GM21360 (cell line): ENCODE results near the gene TBCC.
A peak's percentile ranks its signal among the peaks of the same experiment; 100 is the strongest.

Source experiments
- ATAC-seq: cut with Tn5 transposase; IDR thresholded peaks from one replicate; pipeline ENCODE4 v1.9.1; 2021; ENCODE audit warnings: mild to moderate bottlenecking, moderate library complexity; ENCODE audit not compliant: unreplicated experiment

TBCC gene

DNA sequence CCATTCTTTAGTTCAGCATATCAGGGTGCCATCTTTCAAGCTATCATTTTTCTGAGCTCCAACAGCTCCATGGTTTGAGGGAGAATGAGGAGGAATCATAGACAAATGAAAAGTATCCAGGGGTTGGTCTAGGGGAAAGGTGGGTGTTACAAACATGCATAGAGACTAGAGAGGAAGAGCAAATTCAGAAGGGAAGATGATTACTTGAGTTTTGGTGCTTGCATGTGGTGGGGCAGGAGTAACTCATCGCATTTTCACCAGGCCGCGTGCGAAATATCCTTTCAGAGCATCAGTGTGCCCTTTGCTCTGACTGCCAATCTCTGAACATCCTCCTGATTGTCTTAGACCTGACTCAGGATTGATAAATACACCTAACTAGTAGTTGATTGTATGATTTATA is 28.3 kb upstream of the TBCC start:
- no peak for ATAC-seq

DNA sequence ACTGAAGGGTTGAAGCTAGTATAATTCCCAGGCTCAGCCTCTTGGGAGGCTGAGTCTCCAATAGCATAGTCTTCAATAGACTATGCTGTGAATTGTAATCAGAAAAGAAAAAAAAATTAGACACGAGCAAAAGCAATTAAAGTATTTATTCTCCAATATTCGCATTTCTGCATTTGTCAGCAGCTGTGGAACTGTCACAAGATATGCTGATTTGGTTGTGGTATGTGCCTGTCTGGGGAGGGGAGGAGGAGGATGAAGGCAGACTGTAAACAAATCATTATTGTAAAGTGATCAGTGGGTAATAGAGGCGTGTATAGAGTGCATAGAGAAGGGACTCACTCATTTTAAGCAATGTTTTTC is 25.8 kb upstream of the TBCC start:
- no peak for ATAC-seq

DNA sequence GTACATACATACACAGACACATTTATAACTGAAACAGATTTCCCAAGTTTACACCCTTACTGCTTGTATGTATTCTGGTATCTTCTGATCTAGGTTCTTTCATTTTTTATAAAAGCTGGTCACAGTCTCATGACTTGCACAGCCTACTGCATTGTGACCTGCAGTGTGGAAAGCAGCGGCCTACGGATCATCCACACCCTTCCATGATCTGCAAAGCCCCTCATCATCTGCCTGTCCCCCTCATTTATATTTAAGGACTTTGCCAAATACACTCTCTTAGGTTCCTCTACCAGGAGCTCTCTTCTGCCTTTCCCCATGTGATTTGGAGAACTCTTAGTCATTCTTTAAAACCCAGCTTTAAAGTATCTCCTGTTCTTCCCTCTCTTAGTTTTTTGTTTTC is 23.9 kb upstream of the TBCC start:
- ATAC-seq = no peak

DNA sequence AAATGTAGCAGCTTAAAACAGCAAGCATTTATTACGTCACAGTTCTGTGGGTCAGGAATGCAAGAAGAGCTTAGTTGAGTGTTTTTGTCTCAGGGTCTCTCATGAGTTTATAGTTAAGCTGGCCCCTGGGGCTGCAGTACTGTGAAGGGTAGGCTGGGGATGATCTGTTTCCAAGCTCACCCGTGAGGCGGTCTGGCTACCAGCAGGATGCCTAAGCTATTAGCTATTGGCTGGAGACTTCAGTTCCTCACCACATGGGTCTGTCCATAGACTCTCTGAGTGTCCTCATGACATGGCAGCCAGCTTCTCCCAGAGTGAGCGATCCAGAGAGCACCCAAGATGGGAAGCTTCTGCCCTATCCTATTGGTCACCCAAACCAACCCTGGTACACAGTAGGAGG is 23.1 kb upstream of the TBCC start:
- ATAC-seq = no peak

DNA sequence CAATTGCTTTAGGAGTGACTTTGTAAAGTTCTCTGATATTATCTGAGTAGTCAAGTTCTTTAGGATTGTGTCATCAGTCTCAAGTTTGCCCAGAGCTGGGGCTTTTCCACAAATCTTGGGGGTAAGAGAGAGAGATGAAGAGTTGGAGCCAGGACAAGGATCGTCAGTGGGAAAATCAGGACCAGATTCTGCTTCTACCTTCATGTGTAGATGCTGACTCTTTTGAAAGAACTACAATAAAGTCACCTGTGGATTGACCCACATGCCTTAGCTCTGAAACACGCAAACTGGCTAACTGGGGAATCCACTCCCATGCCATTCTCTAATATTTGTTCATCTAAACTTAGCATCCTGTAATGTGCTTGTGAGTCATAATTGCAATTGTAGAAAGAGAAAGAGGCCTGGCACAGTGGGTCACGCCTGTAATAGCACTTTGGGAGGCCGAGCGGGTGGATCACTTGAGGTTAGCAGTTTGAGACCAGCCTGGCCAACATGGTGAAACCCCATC is 20.3 kb upstream of the TBCC start:
- no peak for ATAC-seq

DNA sequence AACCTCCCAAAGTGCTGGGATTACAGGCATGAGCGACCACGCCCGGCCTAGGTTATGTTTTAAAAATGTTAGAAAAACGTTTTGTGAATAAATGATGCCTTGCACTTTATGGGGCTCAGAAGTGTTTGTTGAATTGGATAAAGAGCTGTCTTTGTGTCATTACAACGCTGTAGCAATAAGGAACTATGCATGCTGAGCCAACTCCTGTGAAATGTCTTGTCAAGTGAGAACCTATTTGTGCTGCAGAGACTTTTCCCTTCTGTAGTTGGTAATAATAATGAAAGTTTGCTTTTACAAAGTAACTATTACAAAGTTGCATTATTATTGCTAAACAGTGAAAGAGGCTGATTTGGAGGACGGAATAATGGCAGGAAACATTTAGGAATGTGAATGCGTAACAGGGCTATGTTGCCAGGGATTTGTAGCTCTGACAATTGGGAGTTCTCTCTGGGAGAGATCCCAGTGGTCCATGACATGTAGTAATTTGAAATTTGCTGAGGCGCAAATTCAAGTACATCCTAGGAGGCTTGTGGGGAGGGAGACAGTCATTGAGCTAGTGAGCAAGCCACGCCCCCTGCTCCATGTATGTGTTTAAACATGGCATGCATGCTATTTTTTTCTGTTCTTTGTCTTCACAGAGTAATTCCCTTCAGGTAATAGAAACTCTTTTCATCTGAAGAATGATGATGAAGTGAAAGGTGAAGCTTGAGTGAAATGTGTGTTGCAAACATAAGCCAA is 19.2 kb upstream of the TBCC start:
- no peak for ATAC-seq

DNA sequence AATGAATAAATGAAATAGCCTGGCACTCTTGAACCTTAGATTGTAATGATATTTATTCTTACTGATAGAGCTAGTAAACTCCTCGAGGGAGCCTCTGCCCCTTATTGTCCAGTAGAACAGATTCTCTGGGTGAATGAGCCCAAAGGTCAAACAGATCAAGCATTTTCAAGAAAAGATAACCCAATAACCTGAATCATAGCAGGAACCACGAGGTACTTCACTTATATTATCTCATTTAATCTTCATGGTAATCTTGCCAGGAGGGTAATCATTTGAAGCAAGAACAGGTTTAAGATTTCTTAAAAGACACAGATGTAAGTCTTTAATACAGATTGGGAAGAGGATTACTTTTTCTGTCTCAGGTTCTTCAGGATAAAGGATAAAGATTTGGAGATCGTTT is 17.0 kb upstream of the TBCC start:
- no peak for ATAC-seq

DNA sequence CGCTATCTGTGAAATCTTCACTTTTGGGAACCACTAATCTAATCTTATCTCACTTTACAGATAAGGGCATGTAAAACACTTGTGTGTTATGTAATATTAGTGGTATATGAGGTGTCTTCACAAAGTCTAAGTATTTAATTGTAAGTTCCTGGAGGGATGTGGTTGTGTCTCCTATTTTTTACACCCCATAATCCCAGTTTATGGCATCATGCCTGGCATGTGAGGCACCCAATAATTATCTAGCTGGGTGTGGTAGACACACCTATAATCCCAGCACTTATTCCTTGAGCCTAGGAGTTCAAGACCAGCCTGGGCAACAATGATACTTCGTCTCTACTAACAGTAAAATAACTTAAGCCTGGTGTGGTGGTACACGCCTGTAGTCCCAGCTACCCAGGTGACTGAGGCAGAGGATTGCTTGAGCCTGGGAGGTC is 16.5 kb upstream of the TBCC start:
- ATAC-seq = no peak

DNA sequence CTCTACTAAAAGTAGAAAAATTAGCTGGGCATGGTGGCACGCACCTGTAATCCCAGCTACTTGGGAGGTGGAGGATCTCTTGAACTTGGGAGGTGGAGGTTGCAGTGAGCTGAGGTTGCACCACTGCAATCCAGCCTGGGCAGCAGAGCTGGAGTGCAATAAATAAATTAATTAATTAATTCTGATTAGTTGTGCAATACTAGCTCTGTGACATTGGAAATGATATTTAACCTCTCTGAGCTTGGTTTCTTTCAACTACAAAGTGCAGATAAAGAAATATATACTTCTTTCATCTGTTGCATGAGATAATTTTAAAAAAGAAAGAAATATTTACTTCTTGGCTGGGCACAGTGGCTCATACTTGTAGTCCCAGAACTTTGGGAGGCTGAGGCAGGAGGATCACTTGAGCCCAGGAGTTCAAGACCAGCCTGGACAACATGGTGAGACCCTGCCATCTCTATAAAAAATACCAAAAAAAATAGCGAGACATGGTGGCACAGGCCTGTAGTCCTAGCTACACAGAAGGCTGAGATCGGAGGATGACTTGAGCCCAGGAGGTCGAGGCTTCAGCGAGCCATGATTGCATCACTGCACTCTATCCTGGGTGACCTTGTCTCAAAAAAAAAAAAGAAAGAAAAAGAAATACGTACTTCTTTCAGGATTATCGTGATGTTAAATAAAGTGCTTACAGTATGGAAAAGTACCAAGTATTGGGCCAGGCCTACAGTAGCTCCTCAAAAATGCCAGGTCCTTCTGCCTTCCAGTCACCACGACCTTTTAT is 15.6 kb upstream of the TBCC start:
- ATAC-seq = no peak

DNA sequence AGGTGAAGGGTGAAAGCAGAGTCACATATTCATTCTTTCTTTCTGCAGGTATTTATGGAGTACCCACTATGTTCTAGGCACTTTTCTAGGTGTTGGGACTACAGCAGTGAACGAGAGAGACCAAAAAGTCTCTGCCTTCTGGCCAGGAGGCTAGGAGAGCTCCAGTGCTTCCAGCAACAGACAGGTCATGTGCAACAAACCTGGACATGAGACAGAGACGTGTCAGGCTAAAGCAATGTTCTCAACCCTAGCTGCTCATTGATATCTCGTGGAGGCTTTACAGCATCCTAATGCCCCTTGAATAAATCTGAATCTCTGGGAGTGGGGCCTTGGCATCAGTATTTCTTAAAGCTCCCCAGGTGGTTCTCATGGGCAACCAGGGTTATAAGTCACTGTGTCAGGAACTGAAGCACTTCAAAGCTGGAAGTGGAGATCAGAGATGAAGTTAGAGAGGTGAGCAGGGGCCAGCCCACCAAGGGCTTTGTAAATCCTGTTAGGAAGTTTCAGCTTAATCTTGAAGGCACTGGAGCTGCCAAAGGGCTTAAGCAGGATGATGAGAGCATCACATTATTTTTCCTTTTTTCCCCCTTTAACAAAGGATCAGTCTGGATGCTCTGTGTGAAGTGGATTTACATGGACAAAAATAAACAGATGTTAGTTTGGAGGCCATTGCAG is 13.0 kb upstream of the TBCC start:
- ATAC-seq = no peak

DNA sequence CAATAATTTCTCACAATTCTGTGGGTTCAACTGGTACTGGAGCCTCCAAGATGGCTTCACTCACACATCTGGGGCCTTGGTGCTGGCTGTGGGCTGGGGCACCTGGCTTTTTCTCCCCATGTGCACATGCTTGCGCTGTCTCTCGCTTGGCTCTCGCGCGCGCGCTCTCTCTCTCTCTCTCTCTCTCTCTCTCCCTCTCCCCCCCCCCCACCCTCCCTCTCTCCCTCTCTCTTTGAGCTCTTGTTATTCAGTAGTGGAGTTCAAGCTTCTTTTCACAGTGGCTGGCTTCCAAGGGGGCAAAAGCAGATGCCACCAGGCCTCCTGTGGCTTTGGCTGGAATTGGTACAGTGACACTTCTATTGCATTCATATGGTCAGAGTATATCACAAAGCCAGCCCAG is 10.8 kb upstream of the TBCC start:
- no peak for ATAC-seq

DNA sequence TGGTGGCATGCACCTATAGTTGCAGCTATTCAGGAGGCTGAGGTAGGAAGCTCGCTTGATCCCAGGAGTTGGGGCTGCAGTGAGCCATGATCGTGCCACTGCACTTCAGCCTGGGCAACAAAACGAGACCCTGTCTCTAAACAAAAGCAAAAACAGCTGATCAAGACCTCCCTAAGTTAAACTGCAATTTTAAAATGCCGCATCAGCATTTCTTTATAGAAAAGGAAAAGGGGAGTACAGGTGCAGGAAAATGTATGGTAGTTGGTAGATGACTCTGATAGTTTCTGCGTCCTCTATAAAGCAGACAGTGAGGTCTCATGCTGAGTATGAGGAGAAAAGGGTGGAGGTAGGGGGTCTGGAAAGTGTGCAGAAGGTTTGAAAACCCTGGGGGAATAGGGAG is 8.9 kb upstream of the TBCC start:
- ATAC-seq = no peak

DNA sequence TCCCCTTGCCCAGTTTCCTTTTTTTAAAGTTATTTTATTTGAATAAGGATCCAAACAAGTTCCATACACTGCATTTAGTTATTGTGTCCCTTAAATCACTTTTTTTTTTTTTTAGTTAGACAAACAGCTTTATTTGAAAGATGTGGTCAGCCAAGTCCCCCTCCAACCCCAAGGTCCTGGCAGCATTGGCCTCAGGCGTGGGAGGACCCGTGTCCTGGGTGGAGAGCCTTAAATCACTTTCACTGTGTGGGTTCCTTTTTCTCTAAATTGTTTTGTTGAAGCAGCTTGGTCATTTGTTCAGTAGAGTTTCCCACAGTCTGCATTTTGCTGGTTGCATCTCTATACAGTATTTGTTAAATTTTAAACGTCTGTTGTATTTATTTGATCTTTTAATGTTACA is 5.2 kb upstream of the TBCC start:
- ATAC-seq = no peak

DNA sequence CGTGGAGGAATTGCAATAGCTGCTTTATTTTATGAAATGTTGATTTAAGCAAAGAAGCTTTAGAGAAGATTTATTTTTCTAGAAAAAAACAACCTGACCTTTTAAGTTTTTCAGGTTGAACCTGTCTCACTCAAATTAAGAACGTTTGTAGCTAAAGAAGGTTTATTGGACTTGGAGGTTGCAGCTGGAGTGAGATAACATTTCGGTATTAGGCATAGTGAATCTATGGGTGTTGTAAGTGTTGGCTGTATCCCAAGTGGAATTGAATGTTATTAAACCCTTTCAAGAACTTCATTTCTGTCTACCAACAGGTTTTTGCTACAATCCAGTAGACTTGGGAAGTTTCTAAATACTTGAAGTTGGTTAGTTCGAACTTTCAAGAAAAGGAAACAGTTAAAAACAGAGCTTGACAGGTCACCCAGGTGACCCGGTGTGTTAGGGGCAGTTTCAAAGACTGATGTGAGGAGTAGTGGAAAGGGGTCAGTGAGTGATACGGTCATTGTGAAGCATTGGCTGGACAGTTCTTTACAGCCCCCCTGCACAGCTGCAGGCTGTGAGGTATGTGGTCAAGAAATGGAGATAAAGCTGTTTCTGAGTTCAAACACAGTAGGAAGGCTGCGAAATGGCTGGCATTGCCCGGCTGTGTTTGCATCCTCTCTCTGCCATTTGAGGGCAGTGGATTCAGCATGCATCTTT is 2.4 kb upstream of the TBCC start:
- no peak for ATAC-seq

DNA sequence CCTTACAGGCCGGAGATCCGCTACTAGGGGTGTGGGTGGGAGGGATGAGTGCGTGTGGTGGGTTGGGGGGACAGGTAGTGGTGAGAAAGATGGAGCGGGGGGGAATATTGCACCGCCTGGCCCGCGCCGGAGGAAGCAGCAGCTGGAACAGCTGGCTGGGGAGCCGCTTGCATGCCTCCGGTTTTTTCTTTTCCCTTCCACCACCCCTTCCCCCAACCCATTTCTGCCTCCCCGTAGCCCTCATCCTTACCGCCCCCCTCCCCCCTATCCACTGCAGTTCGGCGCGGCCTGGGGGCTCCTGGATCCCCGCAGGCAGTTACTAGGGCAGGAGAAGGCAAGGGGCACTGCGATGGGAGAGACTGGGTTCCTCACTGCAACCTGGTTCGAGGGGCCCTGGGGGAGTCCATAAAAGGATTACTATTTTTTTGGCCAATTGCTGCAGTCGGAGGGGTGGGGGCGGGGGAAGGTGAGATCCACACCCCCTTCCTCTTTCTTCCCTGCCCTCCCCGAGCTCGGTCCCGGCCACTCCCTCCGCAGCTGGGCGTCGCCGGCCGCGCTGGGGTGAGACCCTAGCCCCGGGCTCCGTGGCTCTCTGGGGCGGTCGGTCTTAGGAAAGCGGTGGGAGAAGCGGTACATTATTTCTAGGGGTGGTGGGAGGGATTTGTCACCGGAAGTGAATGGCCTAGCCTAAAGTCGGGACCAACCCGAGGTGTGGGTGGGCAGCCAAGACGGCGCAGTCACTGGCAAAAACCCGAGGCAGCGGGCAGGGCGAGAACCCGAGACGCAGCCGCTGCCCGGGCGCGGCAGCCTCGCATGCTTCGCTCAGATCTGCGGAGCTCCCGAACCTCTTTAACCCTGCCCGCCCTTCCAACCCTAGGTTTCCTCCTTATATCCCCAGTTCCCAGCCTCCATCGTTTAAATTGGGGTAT is 824 bp upstream of the TBCC start:
- ATAC-seq = peak; percentile 48

DNA sequence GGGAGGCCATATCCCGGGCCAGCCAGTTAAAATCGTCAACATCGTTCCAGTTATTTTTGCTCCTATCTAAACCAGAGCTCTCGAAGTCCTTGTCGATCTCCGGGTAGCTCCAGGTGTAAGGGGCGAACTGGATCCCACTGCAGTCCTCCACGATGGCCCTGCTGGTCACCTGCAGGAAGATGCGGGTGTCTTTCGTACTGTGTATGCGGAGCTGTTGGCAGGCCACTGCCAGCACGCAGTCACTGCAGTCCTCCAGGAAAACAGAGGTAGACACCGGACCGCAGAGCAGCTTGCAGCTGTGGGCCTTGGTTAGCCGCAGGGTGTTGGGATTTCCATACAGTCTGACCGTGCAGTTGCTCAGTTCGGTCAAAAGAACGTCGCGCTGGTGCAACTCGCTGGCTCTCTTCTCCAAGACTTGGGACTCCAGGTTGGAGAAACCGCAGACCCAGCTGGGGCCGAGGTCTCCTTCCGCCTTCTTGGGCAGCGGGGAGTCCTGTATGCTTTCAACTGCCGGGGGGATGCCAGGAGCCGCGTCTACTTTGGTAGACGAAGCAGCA is 742 bp downstream of the TBCC start:
- ATAC-seq = no peak

DNA sequence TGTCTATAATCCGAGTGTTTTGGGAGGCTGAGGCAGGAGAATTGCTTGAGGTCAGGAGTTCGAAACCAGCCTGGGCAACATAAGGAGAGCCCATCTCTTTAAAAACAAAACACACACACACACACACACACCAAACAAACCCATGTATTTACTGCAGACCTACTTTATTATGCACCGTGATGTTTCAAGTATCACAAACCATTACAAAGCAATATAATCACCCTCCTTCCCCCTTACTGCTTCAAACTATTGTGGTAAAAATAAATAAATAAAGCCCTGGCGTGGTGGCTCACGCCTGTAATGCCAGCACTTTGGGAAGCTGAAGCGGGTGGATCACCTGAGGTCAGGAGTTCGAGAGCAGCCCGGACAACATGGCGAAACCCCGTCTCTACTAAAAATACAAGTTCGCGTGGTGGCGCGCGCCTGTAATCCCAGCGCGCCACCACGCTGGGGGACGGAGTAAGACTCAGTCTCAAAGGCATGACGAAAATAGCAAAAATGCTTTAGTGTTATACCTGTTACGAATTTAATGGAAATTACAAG is 1.5 kb downstream of the TBCC start:
- no peak for ATAC-seq

DNA sequence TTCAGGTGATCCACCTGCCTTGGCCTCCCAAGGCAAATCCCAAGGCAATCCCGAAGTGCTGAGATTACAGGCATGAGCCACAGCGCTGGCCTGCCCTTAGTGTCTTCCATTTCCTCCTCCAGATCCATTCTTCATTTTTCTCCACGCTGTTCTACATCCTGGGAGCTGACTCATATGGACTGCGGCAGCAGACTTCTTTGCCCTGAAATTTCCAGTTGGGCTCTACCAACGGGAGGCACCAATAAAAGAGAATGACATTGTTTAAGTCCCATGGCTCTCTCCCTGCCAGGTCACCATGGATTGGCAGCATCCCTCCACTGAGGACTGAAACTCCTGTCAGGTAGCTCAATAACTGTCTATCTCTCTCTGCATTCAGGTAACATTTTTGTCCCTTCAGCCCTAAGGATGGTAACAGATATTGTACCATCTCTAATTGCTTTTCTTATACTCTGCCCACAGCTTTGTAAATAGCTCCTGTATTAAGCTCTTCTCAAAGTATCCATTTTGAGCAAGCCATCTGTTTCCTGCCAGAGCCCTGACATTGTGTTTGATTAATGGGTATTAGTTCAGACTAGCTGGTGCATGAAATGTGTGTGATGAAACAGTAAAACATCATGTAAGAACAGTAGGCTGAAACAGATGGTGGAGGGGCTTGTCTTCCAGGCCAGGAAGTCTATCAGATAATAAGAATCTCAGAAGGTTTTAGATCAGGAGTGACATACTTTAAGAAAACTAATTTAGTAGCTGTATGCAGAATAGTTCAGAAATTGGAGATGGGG is 3.6 kb downstream of the TBCC start:
- ATAC-seq = no peak

DNA sequence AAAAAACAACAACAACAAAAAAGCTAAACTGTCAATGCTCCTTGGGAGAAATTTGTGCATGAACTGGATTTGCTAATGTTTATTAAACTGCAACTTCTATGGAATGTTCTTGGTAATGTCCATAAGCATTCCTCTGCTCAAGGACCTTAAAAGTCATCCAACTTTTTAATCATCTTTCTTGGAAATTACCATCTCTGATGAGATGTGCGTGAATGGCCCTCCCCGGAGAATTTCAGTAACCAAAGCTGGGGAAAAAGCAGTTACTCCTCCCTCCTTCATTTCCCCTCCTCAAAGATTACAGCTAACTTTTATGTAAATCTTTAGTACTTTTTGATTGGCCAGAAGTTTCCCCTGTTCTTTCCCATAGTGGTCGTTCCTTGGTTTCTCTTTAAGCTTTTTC is 5.2 kb downstream of the TBCC start:
- no peak for ATAC-seq
